Measurements from ENCODE around the gene UBE3D. TPM values are rescaled to one million over a fixed set of nuclear protein-coding genes. Genes with fewer than 3 reads are reported as not detected.

UBE3D gene
- total RNA-seq, 4 donors from 2014 or later, result 4.0 to 13.2 (median 9.5) TPM

DNA sequence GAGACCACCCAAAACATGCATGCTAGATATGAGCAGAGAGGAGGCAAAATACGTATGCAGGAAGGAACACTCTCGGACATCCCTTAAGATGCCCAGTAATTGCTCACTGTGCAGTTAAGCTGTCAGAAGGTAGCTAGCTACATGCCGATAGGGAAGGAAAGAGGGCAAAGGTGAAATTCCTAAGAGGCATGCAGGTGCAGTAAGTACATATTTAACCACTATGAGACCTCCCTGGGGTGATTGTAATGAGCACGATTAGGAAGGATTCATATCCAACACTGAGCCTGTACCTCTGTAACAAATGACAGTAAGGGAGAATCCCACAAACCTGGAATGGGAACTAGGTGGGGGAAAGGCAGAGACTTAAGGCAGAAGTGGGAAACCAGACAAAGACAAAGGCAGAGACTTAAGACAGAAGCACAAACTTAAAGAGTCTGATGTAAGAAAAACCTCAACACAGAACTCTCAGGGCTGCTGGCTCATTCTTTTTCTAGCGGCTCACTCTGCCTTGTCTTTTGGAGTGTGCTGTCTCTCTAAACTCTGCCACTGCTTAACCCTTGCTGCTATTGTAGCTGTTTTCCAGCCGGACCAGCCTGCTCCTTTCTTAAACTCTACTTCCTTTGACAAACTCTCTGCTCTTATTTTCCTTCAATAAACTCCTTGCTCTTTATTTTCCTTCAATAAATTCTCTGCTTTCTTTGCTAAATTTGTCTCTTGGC, 148.1 kb downstream of the UBE3D start:
- H3K27ac ChIP-seq, result no peak overlapping the region
- H3K27me3 ChIP-seq, result no peaks in the 10 kb centered on the region
- H3K36me3 ChIP-seq, result no peaks in the 10 kb centered on the region
- H3K4me1 ChIP-seq, result no peaks in the 10 kb centered on the region
- no peak overlapping the region for H3K4me3 ChIP-seq
- DNase-seq, result no peak
- no peak for TF ChIP-seq POLR2A (IDR thresholded peaks at IDR 0.05)
- TF ChIP-seq, protein P1, sequence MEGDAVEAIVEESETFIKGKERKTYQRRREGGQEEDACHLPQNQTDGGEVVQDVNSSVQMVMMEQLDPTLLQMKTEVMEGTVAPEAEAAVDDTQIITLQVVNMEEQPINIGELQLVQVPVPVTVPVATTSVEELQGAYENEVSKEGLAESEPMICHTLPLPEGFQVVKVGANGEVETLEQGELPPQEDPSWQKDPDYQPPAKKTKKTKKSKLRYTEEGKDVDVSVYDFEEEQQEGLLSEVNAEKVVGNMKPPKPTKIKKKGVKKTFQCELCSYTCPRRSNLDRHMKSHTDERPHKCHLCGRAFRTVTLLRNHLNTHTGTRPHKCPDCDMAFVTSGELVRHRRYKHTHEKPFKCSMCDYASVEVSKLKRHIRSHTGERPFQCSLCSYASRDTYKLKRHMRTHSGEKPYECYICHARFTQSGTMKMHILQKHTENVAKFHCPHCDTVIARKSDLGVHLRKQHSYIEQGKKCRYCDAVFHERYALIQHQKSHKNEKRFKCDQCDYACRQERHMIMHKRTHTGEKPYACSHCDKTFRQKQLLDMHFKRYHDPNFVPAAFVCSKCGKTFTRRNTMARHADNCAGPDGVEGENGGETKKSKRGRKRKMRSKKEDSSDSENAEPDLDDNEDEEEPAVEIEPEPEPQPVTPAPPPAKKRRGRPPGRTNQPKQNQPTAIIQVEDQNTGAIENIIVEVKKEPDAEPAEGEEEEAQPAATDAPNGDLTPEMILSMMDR (IDR thresholded peaks at IDR 0.05), result no peak
- no peaks in the 10 kb centered on the region for H3K9me3 ChIP-seq

DNA sequence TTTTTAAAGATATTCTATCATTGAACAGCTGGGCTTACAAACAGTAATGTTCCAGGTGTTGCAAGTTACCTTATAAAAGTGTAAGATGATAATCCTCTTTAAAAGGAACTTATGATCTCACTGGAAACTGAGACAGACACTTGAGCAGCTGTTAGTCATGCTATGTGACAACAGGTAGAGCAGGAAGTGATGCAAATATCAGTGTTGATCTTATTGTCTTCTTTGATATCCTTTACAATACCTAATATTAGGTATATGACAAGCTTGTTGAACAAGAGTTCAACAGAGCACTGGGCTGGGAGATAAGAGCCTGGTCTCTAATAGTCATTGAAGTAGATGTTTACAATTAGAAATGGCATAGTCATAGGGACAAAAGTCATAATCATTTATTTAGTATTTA, 150.0 kb downstream of the UBE3D start:
- no peak overlapping the region for H3K27ac ChIP-seq
- no peaks in the 10 kb centered on the region for H3K9me3 ChIP-seq
- DNase-seq, result no peak
- no peaks in the 10 kb centered on the region for H3K36me3 ChIP-seq
- H3K27me3 ChIP-seq, result no peaks in the 10 kb centered on the region
- no peak for TF ChIP-seq POLR2A (IDR thresholded peaks at IDR 0.05)
- TF ChIP-seq, protein P1 (IDR thresholded peaks at IDR 0.05), result no peak
- no peak overlapping the region for H3K4me3 ChIP-seq
- H3K4me1 ChIP-seq, result no peaks in the 10 kb centered on the region

DNA sequence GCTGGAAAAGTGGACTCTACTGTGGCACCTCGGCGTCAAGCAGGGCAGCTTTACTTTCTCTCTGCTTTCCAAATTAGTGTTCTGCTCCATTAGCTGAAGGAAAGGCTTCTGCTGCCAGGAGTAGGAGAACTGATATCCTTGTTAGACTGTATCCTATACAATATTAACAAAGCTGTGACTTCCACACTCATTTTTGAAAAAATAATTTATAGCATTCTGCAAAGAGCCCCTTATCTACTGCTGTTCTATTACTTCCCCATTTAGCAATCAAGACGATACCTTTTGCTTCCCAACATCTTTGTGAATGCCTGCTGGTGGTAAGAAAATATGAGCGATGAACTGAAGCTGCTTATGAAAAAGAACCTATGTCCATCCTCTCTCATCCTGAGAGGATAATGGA, 151.1 kb downstream of the UBE3D start:
- no peak for DNase-seq
- Histone ChIP-seq H3K27ac (no peak overlapping the region), H3K4me1 (no peaks in the 10 kb centered on the region), H3K9me3 (no peaks in the 10 kb centered on the region), H3K27me3 (no peaks in the 10 kb centered on the region), H3K36me3 (no peaks in the 10 kb centered on the region), H3K4me3 (no peak overlapping the region)
- TF ChIP-seq POLR2A (IDR thresholded peaks at IDR 0.05), result no peak
- TF ChIP-seq, protein P1 (IDR thresholded peaks at IDR 0.05), result no peak

DNA sequence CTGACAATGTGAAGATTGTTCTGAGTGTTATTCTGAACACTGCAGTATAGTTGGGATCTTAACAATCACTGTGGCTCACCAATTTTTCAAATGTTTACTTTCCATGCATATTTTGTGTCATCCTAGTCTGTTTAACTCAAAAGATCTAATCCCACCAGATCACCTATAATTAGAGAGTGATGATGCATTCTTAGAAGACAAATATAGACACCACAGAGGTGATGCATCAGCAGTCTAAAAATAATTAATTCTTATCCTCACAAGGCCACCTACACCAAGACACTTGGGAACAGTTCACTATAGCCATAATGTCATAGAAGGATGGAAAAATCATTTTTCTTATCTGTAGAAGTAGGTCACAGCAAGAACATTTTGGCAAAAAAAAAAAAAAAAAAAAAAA, 154.8 kb downstream of the UBE3D start:
- Histone ChIP-seq H3K9me3 (no peaks in the 10 kb centered on the region), H3K27ac (no peak overlapping the region)
- DNase-seq, result no peak

DNA sequence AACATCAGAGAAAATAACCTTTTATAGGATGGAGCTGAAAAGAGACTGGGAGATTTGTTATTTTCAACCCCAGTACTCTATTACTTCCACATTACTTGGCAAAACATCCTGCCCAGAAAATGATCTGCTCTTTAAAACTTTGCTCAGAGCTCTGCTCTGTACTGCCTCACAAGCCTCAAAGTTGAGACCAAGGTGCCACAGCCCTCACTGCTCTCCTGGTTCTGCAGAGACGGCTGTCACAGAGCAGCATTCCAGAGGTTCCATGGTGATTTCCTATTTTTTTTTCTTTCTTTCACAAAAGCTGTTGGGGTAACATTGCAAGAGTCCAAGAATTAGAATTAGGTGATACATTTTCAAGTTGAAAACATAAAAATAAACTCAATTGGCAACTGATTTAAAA, 155.2 kb downstream of the UBE3D start:
- Histone ChIP-seq H3K36me3 (no peaks in the 10 kb centered on the region), H3K4me3 (no peak overlapping the region), H3K27ac (no peak overlapping the region), H3K4me1 (no peaks in the 10 kb centered on the region), H3K9me3 (no peaks in the 10 kb centered on the region), H3K27me3 (no peaks in the 10 kb centered on the region)
- no peak for TF ChIP-seq POLR2A (IDR thresholded peaks at IDR 0.05)
- TF ChIP-seq, protein P1 (IDR thresholded peaks at IDR 0.05), result no peak
- no peak for DNase-seq

More for the DNA sequence above, 154.8 kb downstream of the UBE3D start:
- Histone ChIP-seq H3K4me1 (no peaks in the 10 kb centered on the region), H3K27me3 (no peaks in the 10 kb centered on the region), H3K36me3 (no peaks in the 10 kb centered on the region), H3K4me3 (no peak overlapping the region)
- TF ChIP-seq POLR2A (IDR thresholded peaks at IDR 0.05), result no peak
- TF ChIP-seq, protein P1 (IDR thresholded peaks at IDR 0.05), result no peak

Measured in Peyer's patch (tissue), 4 donors.